OCI-LY3 (cell line): Measurements from ENCODE around the gene SLC28A1.

Experiments
- CTCF ChIP-seq: fragments of 200-600, 300-600 bp; sonication (generic); IDR thresholded peaks from 2 replicates; pipeline ENCODE4 v1.5.1; 2014; ENCODE audit warnings: antibody characterized with exemption, low read length, low read depth
- EZH2phosphoT487 ChIP-seq: fragments of 200-600 bp; shearing (Covaris generic); IDR thresholded peaks from 2 replicates; pipeline ENCODE4 v1.6.1; 2018; ENCODE audit warnings: antibody characterized with exemption, mixed run types, low read depth

DNA sequence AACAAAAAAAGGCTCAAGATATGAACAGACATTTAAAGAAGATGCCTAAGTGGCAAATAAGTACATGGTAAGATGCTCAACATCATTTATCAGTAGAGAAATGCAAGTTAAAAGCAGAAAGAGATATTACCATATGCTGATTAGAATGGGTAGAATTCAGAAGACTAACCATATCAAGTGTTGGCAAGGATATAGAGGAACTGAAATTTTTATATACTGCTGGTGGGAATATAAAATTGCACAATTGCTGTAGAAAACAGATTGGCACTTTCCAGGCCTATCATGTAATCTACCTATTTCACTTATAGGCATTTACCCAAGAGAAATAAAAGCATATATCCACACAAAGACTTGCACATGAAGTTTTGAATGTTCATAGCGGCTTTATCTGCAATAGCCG, 17.1 kb downstream of the SLC28A1 start:
- TF ChIP-seq EZH2phosphoT487 (no peak), CTCF (no peak)
